DOHH2 (cell line): ENCODE measurements around the gene MACROD1.

Source experiments
- EZH2phosphoT487 ChIP-seq: fragments of 200-600 bp; sonication (generic); IDR thresholded peaks from 2 replicates; pipeline ENCODE4 v1.6.1; 2017; ENCODE audit warnings: borderline replicate concordance, mild to moderate bottlenecking, antibody characterized with exemption, low read length, moderate library complexity, mixed read lengths
- TF ChIP-seq, protein P1 (sequence below): fragments of 200-600 bp; sonication (generic); IDR thresholded peaks from one replicate; pipeline ENCODE4 v1.5.1; 2014; ENCODE audit warnings: antibody characterized with exemption, mild to moderate bottlenecking, low read depth, low read length; ENCODE audit not compliant: poor library complexity, severe bottlenecking

DNA sequence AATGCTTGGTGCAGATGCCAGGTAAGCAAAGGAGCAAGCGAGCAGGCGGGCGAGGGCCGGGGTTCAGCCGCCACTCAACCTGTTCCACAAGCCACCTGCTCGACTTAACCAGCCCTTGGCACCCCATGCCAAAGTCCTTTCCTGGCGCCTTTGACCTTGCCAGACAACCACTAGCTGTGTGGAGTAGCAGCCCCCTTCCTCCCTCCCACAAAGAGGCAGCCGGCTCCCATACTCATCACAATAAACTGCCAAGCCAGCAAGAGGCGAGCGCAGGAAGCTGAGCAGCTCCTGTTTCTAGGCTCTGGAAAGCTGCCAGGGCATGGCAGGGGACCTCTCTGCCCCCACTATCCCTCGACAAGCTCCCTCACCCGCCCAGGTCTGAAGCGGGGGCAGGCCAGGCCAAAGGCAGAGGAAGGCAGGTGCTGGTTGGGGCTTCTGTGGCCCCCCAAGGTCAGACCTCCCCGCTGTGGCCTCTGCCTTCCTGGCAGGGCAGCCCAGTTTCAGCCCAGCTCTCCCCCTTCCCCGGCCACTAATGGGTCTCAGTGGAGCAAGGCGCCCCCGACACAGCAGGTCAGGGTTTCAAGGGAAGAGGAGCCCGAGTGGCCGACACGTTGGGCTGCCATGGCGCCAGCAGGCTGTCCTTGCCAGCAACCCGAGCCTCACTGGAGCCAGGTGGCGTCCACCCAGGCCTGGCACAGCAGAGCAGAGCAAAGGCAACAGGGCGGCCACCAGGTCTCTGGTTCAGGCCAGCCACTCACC, 15.3 kb downstream of the MACROD1 start:
- TF ChIP-seq, protein P1, sequence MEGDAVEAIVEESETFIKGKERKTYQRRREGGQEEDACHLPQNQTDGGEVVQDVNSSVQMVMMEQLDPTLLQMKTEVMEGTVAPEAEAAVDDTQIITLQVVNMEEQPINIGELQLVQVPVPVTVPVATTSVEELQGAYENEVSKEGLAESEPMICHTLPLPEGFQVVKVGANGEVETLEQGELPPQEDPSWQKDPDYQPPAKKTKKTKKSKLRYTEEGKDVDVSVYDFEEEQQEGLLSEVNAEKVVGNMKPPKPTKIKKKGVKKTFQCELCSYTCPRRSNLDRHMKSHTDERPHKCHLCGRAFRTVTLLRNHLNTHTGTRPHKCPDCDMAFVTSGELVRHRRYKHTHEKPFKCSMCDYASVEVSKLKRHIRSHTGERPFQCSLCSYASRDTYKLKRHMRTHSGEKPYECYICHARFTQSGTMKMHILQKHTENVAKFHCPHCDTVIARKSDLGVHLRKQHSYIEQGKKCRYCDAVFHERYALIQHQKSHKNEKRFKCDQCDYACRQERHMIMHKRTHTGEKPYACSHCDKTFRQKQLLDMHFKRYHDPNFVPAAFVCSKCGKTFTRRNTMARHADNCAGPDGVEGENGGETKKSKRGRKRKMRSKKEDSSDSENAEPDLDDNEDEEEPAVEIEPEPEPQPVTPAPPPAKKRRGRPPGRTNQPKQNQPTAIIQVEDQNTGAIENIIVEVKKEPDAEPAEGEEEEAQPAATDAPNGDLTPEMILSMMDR = no peak
- no peak for TF ChIP-seq EZH2phosphoT487
